GM12878 (cell line): ENCODE measurements around the gene TRAF3IP1. TPM values are rescaled to one million over a fixed set of nuclear protein-coding genes. Genes with fewer than 3 reads are reported as not detected.
A peak's percentile ranks its signal among the peaks of the same experiment; 100 is the strongest.

Experiments used
- ATAC-seq: fragments of 200-7000 bp; cut with Tn5 transposase; 3 replicates; pipeline ENCODE4 v1.9.1; 2020; ENCODE audit warnings: mild to moderate bottlenecking, moderate library complexity
- BruUV-seq: library from RNA; stranded (reverse); fragments of 400-500 nt; replicated peaks from 2 replicates; lab custom pipeline; 2021; lab: Mats Ljungman, UMichigan
- CTCF ChIA-PET: fragments of 300-600 bp; sonication (Branson Sonifier 250); formaldehyde crosslinking; extraction: SDS; loops from one replicate; lab custom pipeline; 2021; ENCODE audit warnings: inconsistent platforms; lab: Yijun Ruan, JAX
- POLR2A ChIA-PET: fragments of 350-600 bp; formaldehyde crosslinking; extraction: SDS; loops from one replicate; lab custom pipeline; 2021; ENCODE audit warnings: inconsistent platforms; lab: Charles Lee
- RAD21 ChIA-PET: fragments of 300-600 bp; sonication (Branson Sonifier 250); formaldehyde crosslinking; loops from one replicate; lab custom pipeline; 2023; ENCODE audit warnings: antibody characterized with exemption; ENCODE audit not compliant: unreplicated experiment; lab: Charles Lee
- SMC1A ChIA-PET: fragments of 300-600 bp; sonication (Branson Sonifier 250); formaldehyde crosslinking; loops from one replicate; lab custom pipeline; 2023; ENCODE audit not compliant: unreplicated experiment, uncharacterized antibody; lab: Charles Lee
- DNase-seq: peaks from one replicate; pipeline ENCODE4 v3.0.0-alpha.2; 2011; ENCODE audit warnings: low read depth, low spot score
- FAIRE-seq: peaks from 3 replicates; lab custom pipeline; 2011; peaks lifted over from hg19 to GRCh38; lab: Jason Lieb, UNC
- H2AFZ ChIP-seq: 2 replicates; pipeline ENCODE4 v1.6.0; 2011; ENCODE audit warnings: low read depth, low read length, control low read depth; ENCODE audit not compliant: control insufficient read depth
- H3K27ac ChIP-seq: 2 replicates; pipeline ENCODE4 v1.5.1; 2011; ENCODE audit warnings: control low read depth; ENCODE audit not compliant: control insufficient read depth, insufficient read depth
- H3K27me3 ChIP-seq, 2 experiments: replicated peaks in 1 of 2; 2 replicates each; pipeline versions ENCODE4 v1.6.0 to v1.6.1; 2011; ENCODE audit warnings: low read length in 1 of 2; ENCODE audit not compliant: control insufficient read depth in 2 of 2, insufficient read depth in 2 of 2
- H3K36me3 ChIP-seq, 2 experiments: 2 replicates each; pipeline ENCODE4 v1.5.1; 2011; ENCODE audit warnings: low read length in 1 of 2; ENCODE audit not compliant: control insufficient read depth in 2 of 2, insufficient read depth in 2 of 2
- H3K4me1 ChIP-seq: 2 replicates; pipeline ENCODE4 v1.6.1; 2011; ENCODE audit warnings: mild to moderate bottlenecking, low read length, moderate library complexity, mixed read lengths; ENCODE audit not compliant: control insufficient read depth, insufficient read depth
- H3K4me2 ChIP-seq: 2 replicates; pipeline ENCODE4 v1.6.0; 2011; ENCODE audit warnings: control low read depth; ENCODE audit not compliant: control insufficient read depth, insufficient read depth
- H3K4me3 ChIP-seq: fragments of 200-600 bp; sonication (generic); 2 replicates; pipeline ENCODE4 v1.5.1; 2016
- H3K79me2 ChIP-seq: 2 replicates; pipeline ENCODE4 v1.6.0; 2011; ENCODE audit warnings: low read length; ENCODE audit not compliant: control insufficient read depth, insufficient read depth
- H3K9ac ChIP-seq: 2 replicates; pipeline ENCODE4 v1.8.0; 2011; ENCODE audit warnings: low read length, control low read depth, mixed read lengths; ENCODE audit not compliant: control insufficient read depth, insufficient read depth
- H3K9me3 ChIP-seq: replicated peaks from 3 replicates; pipeline ENCODE4 v1.5.1; 2011; ENCODE audit warnings: mild to moderate bottlenecking, low read length; ENCODE audit not compliant: control insufficient read depth, insufficient read depth
- H4K20me1 ChIP-seq: 2 replicates; pipeline ENCODE4 v1.6.0; 2011; ENCODE audit not compliant: control insufficient read depth, insufficient read depth
- ASH2L ChIP-seq: fragments of 300-600, 200-600 bp; sonication (generic); IDR thresholded peaks from 2 replicates; pipeline ENCODE4 v1.6.1; 2017; ENCODE audit warnings: low read depth, mild to moderate bottlenecking, borderline replicate concordance
- CBX5 ChIP-seq: sonication (generic); IDR thresholded peaks from 2 replicates; pipeline ENCODE4 v1.6.1; 2016; ENCODE audit warnings: low read depth, moderate library complexity, mild to moderate bottlenecking, inconsistent platforms
- CEBPZ ChIP-seq: fragments of 150-350 bp; IDR thresholded peaks from 2 replicates; pipeline ENCODE4 v1.6.1; 2016; ENCODE audit warnings: low read depth, low read length
- CREM ChIP-seq: IDR thresholded peaks from 2 replicates; pipeline ENCODE4 v1.6.1; 2014; ENCODE audit warnings: antibody characterized with exemption, low read depth
- E2F8 ChIP-seq: fragments of 450-650 bp; IDR thresholded peaks from 2 replicates; pipeline ENCODE4 v1.6.1; 2018; ENCODE audit warnings: mild to moderate bottlenecking, low read depth, moderate library complexity; ENCODE audit not compliant: partially characterized antibody
- EZH2 ChIP-seq: IDR thresholded peaks from 2 replicates; pipeline ENCODE4 v1.6.1; 2012; ENCODE audit warnings: low read depth, mild to moderate bottlenecking, control low read depth, inconsistent platforms, low read length, borderline replicate concordance; ENCODE audit not compliant: control insufficient read depth
- USF1 ChIP-seq: IDR thresholded peaks from 2 replicates; pipeline ENCODE4 v1.6.1; 2011; ENCODE audit warnings: borderline replicate concordance, low read depth, mild to moderate bottlenecking, moderate library complexity, mixed read lengths, low read length; ENCODE audit not compliant: insufficient read depth; ENCODE audit errors: extremely low read length
- ZBTB40 ChIP-seq: fragments of 450-650 bp; IDR thresholded peaks from 2 replicates; pipeline ENCODE4 v1.6.1; 2016; ENCODE audit warnings: mild to moderate bottlenecking, moderate library complexity, borderline replicate concordance
- ZNF207 ChIP-seq: fragments of 450-650 bp; IDR thresholded peaks from 2 replicates; pipeline ENCODE4 v1.6.1; 2014; ENCODE audit warnings: antibody characterized with exemption, mild to moderate bottlenecking, borderline replicate concordance
- WGBS: methylation state at CpG from one replicate; pipeline ENCODE4 v1.1.6; 2016; ENCODE audit warnings: low lambda C conversion rate; ENCODE audit not compliant: insufficient replicate concordance, insufficient coverage; ENCODE audit errors: missing lambda C conversion rate; 5-methylcytosine and 5-hydroxymethylcytosine counted together
- in situ Hi-C: fragments of 300-500 bp; cut with MboI; formaldehyde crosslinking; loops from 9 replicates; pipeline ENCODE4 v1.14.3; 2018; ENCODE audit warnings: mixed read lengths
- intact Hi-C: fragments of 100-400 bp; cut with micrococcal nuclease; formaldehyde crosslinking; loops from one replicate; pipeline ENCODE4 v1.14.2; 2022; ENCODE audit not compliant: unreplicated experiment
- polyA plus RNA-seq, 11 experiments: library from polyadenylated mRNA; depleted of rRNA in 4 of 11; unstranded in 6 of 11; stranded (reverse) in 5 of 11; fragments of >200 nt; fragmentation: Nextera tagmentation in 4 of 11; fragmentation: Illumina TruSeq in 1 of 11; extraction: Ambion mirVana in 4 of 11; extraction: Trizol in 1 of 11; gene quantifications; 1 replicate in 1 of 11; 2 replicates in 10 of 11; pipeline versions ENCODE4 v1.2.1 to v1.2.3, GENCODE V29; 2011 to 2016; ENCODE audit warnings: inconsistent platforms in 2 of 11, missing spikeins in 2 of 11, low read depth in 1 of 11
- total RNA-seq, 4 experiments: library from RNA; depleted of rRNA in 3 of 4; stranded (reverse); fragments of >200 nt in 3 of 4; fragmentation: Illumina TruSeq in 1 of 4; extraction: Trizol in 1 of 4; gene quantifications; 2 replicates each; pipeline versions ENCODE4 v1.2.1 to v1.2.3, GENCODE V29; 2013 to 2021

TRAF3IP1 gene
- total and polyA plus RNA-seq, 10 of the 15 experiments (the other 5 are each of a cell fraction or from before 2014, with no cell fraction given), result 1.6 to 7.5 (median 3.6) TPM

- TF ChIP-seq USF1, result no peak
Observed at GRCh38 chr2:238424313-238424700, 104.0 kb downstream of the TRAF3IP1 start (continued).

GRCh38 chr2:238425505-238425978 is 105.2 kb downstream of the TRAF3IP1 start:
- no peaks in the 10 kb centered on the region for H4K20me1 ChIP-seq
- intact Hi-C loops (no loop called here), in situ Hi-C loops (no loop called here)
- H2AFZ ChIP-seq, result no peak overlapping the region; the same call in 1 of the 2 replicates
- ChIA-PET RAD21 (no interaction called here), POLR2A (no interaction called here), SMC1A (no interaction called here), CTCF (no interaction called here)
- H3K9ac ChIP-seq, result no peak overlapping the region
- H3K36me3 ChIP-seq, result no peaks in the 10 kb centered on the region; a peak in 1 of 4 replicates
- no peaks in the 10 kb centered on the region; the same call in 2 of the 3 replicates for H3K9me3 ChIP-seq
- no peak overlapping the region for H3K27ac ChIP-seq
- FAIRE-seq (no peak), ATAC-seq (no peak), DNase-seq (no peak)
- no TSS peak for BruUV-seq
- 0 out of 2 replicates have a peak overlapping the region, but pooled peaks have one; percentile 95 for H3K4me3 ChIP-seq
- TF ChIP-seq CREM (no peak), E2F8 (no peak), CBX5 (no peak), ASH2L (no peak), ZBTB40 (no peak), ZNF207 (no peak), CEBPZ (no peak), EZH2 (no peak)
- H3K79me2 ChIP-seq, result peaks cover 33% of the 10 kb centered on the region
- no peaks in the 10 kb centered on the region for H3K27me3 ChIP-seq
- peaks cover 11% of the 10 kb centered on the region; the same call in 1 of the 2 replicates for H3K4me1 ChIP-seq
- H3K4me2 ChIP-seq, result peak overlapping the region; percentile 70
- WGBS, result 89% methylated on average over 16 of the region's 16 CpGs
